Activated CD4-positive, alpha-beta T cell treated with anti-CD3 and anti-CD28 coated beads, Interleukin-2, Interleukin-6, amounts not matched to agents 100 ng/mL and 50 ng/mL, durations not matched to agents 16 hours and 8 hours (primary cell): Measurements from ENCODE around the gene KRT34.
"Not testable (repeated sequence)": the region's sequence is repeated elsewhere in the genome, so short reads cannot be mapped to it uniquely, and the experiment has no call there.

Source experiments
- DNase-seq: peaks from one replicate; pipeline ENCODE4 v3.0.0-alpha.2; 2020

Gene KRT34

GRCh38 chr17:41360296-41360995, 21.7 kb downstream of the KRT34 start:
- DNase-seq = no peak

- no peak for DNase-seq
These were observed 27.6 kb downstream of the KRT34 start for GRCh38 chr17:41354536-41354935.

GRCh38 chr17:41352597-41353366, 29.3 kb downstream of the KRT34 start:
- no peak for DNase-seq

GRCh38 chr17:41351177-41351576, 30.9 kb downstream of the KRT34 start:
- DNase-seq = no peak

- DNase-seq = not testable (repeated sequence)
These were observed 31.7 kb downstream of the KRT34 start, which contains the start of gene KRT33A for GRCh38 chr17:41350381-41350878. TSS of gene KRT33A (minus strand) at chr17:41350828. CDS start at chr17:41350767, 61 bp downstream.

GRCh38 chr17:41347869-41348760, 34.0 kb downstream of the KRT34 start:
- DNase-seq = no peak

- DNase-seq = not testable (repeated sequence)
These were observed 35.7 kb downstream of the KRT34 start for GRCh38 chr17:41346421-41346820.

GRCh38 chr17:41345992-41346391, 36.1 kb downstream of the KRT34 start:
- DNase-seq = no peak

- DNase-seq = no peak
These were observed 39.1 kb downstream of the KRT34 start for GRCh38 chr17:41343029-41343428.

GRCh38 chr17:41340934-41341861, 40.9 kb downstream of the KRT34 start:
- peak; percentile 49 for DNase-seq

- no peak for DNase-seq
These were observed 41.6 kb downstream of the KRT34 start for GRCh38 chr17:41340494-41340893.

GRCh38 chr17:41339571-41340172, 42.4 kb downstream of the KRT34 start:
- DNase-seq = no peak

- DNase-seq = peak; percentile 49
These were observed 43.1 kb downstream of the KRT34 start for GRCh38 chr17:41338961-41339485.

GRCh38 chr17:41335747-41336146, 46.4 kb downstream of the KRT34 start:
- no peak for DNase-seq

- no peak for DNase-seq
These were observed 47.5 kb downstream of the KRT34 start for GRCh38 chr17:41334385-41335305.

- DNase-seq = no peak
These were observed 48.3 kb downstream of the KRT34 start for GRCh38 chr17:41333836-41334235.

GRCh38 chr17:41333098-41333497, 49.0 kb downstream of the KRT34 start:
- no peak for DNase-seq

- no peak for DNase-seq
These were observed 49.9 kb downstream of the KRT34 start for GRCh38 chr17:41332239-41332638.

GRCh38 chr17:41331606-41332005, 50.5 kb downstream of the KRT34 start:
- no peak for DNase-seq
